SK-N-SH (cell line): Measurements from ENCODE around the gene CIDEA. TPM values are rescaled to one million over a fixed set of nuclear protein-coding genes. Genes with fewer than 3 reads are reported as not detected.

Experiments
- CTCF ChIA-PET: fragments of 300-600, 350-600 bp; formaldehyde crosslinking; extraction: SDS; loops from one replicate; lab custom pipeline; 2021; lab: Yijun Ruan, JAX
- POLR2A ChIA-PET: fragments of 350-600 bp; sonication (Branson Sonifier 250); formaldehyde crosslinking; extraction: SDS; loops from one replicate; lab custom pipeline; 2020; ENCODE audit warnings: antibody characterized with exemption, inconsistent platforms; lab: Yijun Ruan, JAX
- DNase-seq: peaks from one replicate; pipeline ENCODE4 v3.0.0; 2012
- H2AFZ ChIP-seq: fragments of 200-600 bp; sonication (generic); 2 replicates; pipeline ENCODE4 v1.8.1; 2016; ENCODE audit warnings: antibody characterized with exemption, mild to moderate bottlenecking, low read depth
- H3F3A ChIP-seq: fragments of 200-600 bp; sonication (generic); replicated peaks from 2 replicates; pipeline ENCODE3; 2016; ENCODE audit warnings: antibody characterized with exemption, mild to moderate bottlenecking; ENCODE audit not compliant: insufficient read depth
- H3K27ac ChIP-seq, 2 experiments: fragments of 200-500 bp in 1 of 2; fragments of 200-600 bp in 1 of 2; sonication (Bioruptor generic) in 1 of 2; sonication (generic), shearing (Covaris generic) in 1 of 2; 2 replicates each; pipeline versions ENCODE4 v1.5.1 to v1.6.1; 2014 to 2016; ENCODE audit warnings: low read depth in 2 of 2, inconsistent platforms in 1 of 2, low read length in 1 of 2, mild to moderate bottlenecking in 1 of 2, mixed read lengths in 1 of 2
- H3K27me3 ChIP-seq: fragments of 200-600 bp; sonication (generic), shearing (Covaris generic); 2 replicates; pipeline ENCODE4 v1.6.1; 2016; ENCODE audit warnings: mixed run types; ENCODE audit not compliant: insufficient read depth
- H3K36me3 ChIP-seq, 2 experiments: fragments of 200-500 bp in 1 of 2; fragments of 200-600 bp in 1 of 2; sonication (Bioruptor generic) in 1 of 2; sonication (generic) in 1 of 2; replicated peaks in 1 of 2; 2 replicates each; pipeline versions ENCODE3 to v1.5.1; 2014 to 2016; ENCODE audit warnings: low read length in 1 of 2, mild to moderate bottlenecking in 1 of 2; ENCODE audit not compliant: insufficient read depth in 2 of 2, control insufficient read depth in 1 of 2
- H3K4me1 ChIP-seq, 2 experiments: fragments of 200-500 bp in 1 of 2; fragments of 200-600 bp in 1 of 2; sonication (Bioruptor generic) in 1 of 2; sonication (generic), shearing (Covaris generic) in 1 of 2; 2 replicates each; pipeline versions ENCODE4 v1.5.1 to v1.6.1; 2014 to 2016; ENCODE audit warnings: low read depth in 1 of 2, low read length in 1 of 2, mixed run types in 1 of 2; ENCODE audit not compliant: insufficient read depth in 2 of 2, control insufficient read depth in 1 of 2
- H3K4me2 ChIP-seq: fragments of 200-600 bp; sonication (generic), shearing (Covaris generic); 2 replicates; pipeline ENCODE4 v1.6.1; 2017; ENCODE audit warnings: mixed run types
- H3K4me3 ChIP-seq, 2 experiments: fragments of 200-500 bp in 1 of 2; fragments of 200-600 bp in 1 of 2; sonication (Bioruptor generic) in 1 of 2; sonication (generic), shearing (Covaris generic) in 1 of 2; 2 replicates each; pipeline versions ENCODE4 v1.5.1 to v1.8.1; 2014 to 2016; ENCODE audit warnings: low read depth in 2 of 2, inconsistent platforms in 1 of 2, low read length in 1 of 2, mild to moderate bottlenecking in 1 of 2, mixed read lengths in 1 of 2, moderate library complexity in 1 of 2
- H3K79me2 ChIP-seq: fragments of 200-600 bp; sonication (generic); 2 replicates; pipeline ENCODE4 v1.8.1; 2017; ENCODE audit warnings: mild to moderate bottlenecking; ENCODE audit not compliant: insufficient read depth
- H3K9ac ChIP-seq: fragments of 200-600 bp; sonication (generic); 2 replicates; pipeline ENCODE4 v1.6.1; 2017; ENCODE audit warnings: mixed run types
- H3K9me2 ChIP-seq: fragments of 200-600 bp; sonication (generic); 2 replicates; pipeline ENCODE4 v1.6.1; 2017; ENCODE audit warnings: mixed run types
- H3K9me3 ChIP-seq: fragments of 200-600 bp; sonication (generic); 2 replicates; pipeline ENCODE4 v1.6.1; 2017; ENCODE audit warnings: mixed run types, mild to moderate bottlenecking, moderate library complexity
- H4K20me1 ChIP-seq: fragments of 200-600 bp; sonication (generic); 2 replicates; pipeline ENCODE4 v1.6.1; 2017; ENCODE audit warnings: mild to moderate bottlenecking, mixed run types; ENCODE audit not compliant: insufficient read depth
- EP300 ChIP-seq, 2 experiments: IDR thresholded peaks; 2 replicates each; pipeline versions ENCODE4 v1.4.0 to v1.6.1; 2012; ENCODE audit warnings: borderline replicate concordance in 1 of 2, low read depth in 1 of 2, low read length in 1 of 2
- EZH2phosphoT487 ChIP-seq: fragments of 200-600 bp; sonication (generic); IDR thresholded peaks from 2 replicates; pipeline ENCODE4 v1.6.1; 2017; ENCODE audit warnings: low read depth, mixed run types, mild to moderate bottlenecking, antibody characterized with exemption, moderate library complexity, borderline replicate concordance
- FOSL2 ChIP-seq: IDR thresholded peaks from 2 replicates; pipeline ENCODE4 v1.4.0; 2012; ENCODE audit warnings: low read depth, mild to moderate bottlenecking, moderate library complexity, borderline replicate concordance
- FOXJ3 ChIP-seq: sonication (generic); formaldehyde crosslinking; IDR thresholded peaks from 2 replicates; pipeline ENCODE4 v1.5.1; 2020; ENCODE audit warnings: mild to moderate bottlenecking, missing genetic modification reagents
- FOXM1 ChIP-seq: IDR thresholded peaks from 2 replicates; pipeline ENCODE4 v1.4.0; 2012; ENCODE audit warnings: low read depth, mild to moderate bottlenecking
- GABPA ChIP-seq: IDR thresholded peaks from 2 replicates; pipeline ENCODE4 v1.4.0; 2012; ENCODE audit warnings: low read depth, mild to moderate bottlenecking
- MEF2A ChIP-seq: IDR thresholded peaks from 2 replicates; pipeline ENCODE4 v1.4.0; 2012; ENCODE audit warnings: low read depth, borderline replicate concordance
- RCOR1 ChIP-seq: fragments of 150-350 bp; IDR thresholded peaks from 2 replicates; pipeline ENCODE4 v1.6.1; 2017; ENCODE audit warnings: antibody characterized with exemption, low read length
- RXRA ChIP-seq: IDR thresholded peaks from 2 replicates; pipeline ENCODE4 v1.4.0; 2012; ENCODE audit warnings: low read depth, mild to moderate bottlenecking, borderline replicate concordance
- SIN3A ChIP-seq: IDR thresholded peaks from 2 replicates; pipeline ENCODE4 v1.6.1; 2012; ENCODE audit warnings: low read depth, mild to moderate bottlenecking, low read length, moderate library complexity, borderline replicate concordance
- SMC3 ChIP-seq: IDR thresholded peaks from 2 replicates; pipeline ENCODE4 v1.6.1; 2012; ENCODE audit warnings: low read depth, low read length, improper control_type of control experiment
- WGBS: methylation state at CpG from one replicate; pipeline ENCODE4 v1.1.6; 2017; ENCODE audit warnings: low lambda C conversion rate; 5-methylcytosine and 5-hydroxymethylcytosine counted together
- polyA plus RNA-seq, 3 experiments: library from polyadenylated mRNA; depleted of rRNA; stranded (reverse); fragments of >200 nt; gene quantifications; 2 replicates each; pipeline ENCODE4 v1.2.3, GENCODE V29; 2012
- TF ChIP-seq, protein P1 (sequence below): fragments of 200-600 bp; sonication (generic); IDR thresholded peaks from 2 replicates; pipeline ENCODE4 v1.6.1; 2017; ENCODE audit warnings: antibody characterized with exemption, mild to moderate bottlenecking, moderate library complexity
- TF ChIP-seq, protein P2 (sequence below): IDR thresholded peaks from 2 replicates; pipeline ENCODE4 v1.6.1; 2012; ENCODE audit warnings: mild to moderate bottlenecking, low read depth, low read length, moderate library complexity
- TF ChIP-seq, protein P3 (sequence below): IDR thresholded peaks from 2 replicates; pipeline ENCODE4 v1.4.0; 2012; ENCODE audit warnings: low read depth, borderline replicate concordance
- TF ChIP-seq, protein P4 (sequence below): IDR thresholded peaks from 2 replicates; pipeline ENCODE4; 2012

The CIDEA gene
- polyA plus RNA-seq, 1 of the 3 experiments (the other 2 are of a cell fraction): not detected

DNA sequence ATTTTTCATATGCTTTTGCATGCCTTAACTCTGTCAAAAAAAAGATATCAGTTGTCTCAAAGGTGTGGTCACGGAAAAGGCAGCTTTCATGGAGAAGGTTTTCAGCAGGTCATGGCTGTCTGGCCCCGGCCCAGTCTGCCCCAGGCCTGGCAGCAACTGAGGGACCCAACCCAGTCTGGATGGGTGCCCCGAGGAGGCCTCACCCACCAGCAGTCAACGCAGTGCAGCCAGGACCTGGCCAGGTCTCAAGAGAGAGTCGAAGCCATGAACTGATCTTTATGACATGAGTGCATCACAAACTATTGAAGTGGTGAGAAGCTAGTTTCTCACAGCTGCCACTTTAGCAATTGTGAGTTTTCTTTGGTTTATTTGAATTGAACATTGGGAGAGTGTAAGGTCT is 61.8 kb downstream of the CIDEA start:
- H4K20me1 ChIP-seq: peaks cover 60% of the 10 kb centered on the region
- peaks cover 100% of the 10 kb centered on the region for H3K79me2 ChIP-seq
- no peaks in the 10 kb centered on the region for H3K9me2 ChIP-seq
- H2AFZ ChIP-seq: no peak overlapping the region
- H3K4me3 ChIP-seq: no peak overlapping the region
- H3F3A ChIP-seq: peaks cover 49% of the 10 kb centered on the region
- 80% methylated on average over 5 of the region's 5 CpGs for WGBS
- H3K9me3 ChIP-seq: peaks cover 14% of the 10 kb centered on the region
- no peak overlapping the region for H3K4me2 ChIP-seq
- H3K36me3 ChIP-seq: peaks cover 45 to 64% of the 10 kb centered on the region in 2 experiments
- H3K4me1 ChIP-seq: peaks cover 2 to 19% of the 10 kb centered on the region in 2 experiments; a peak in 3 of 4 replicates
- H3K27me3 ChIP-seq: no peaks in the 10 kb centered on the region
- H3K9ac ChIP-seq: no peak overlapping the region
- no peak for DNase-seq
- H3K27ac ChIP-seq: peak overlapping the region in 1 of 2 experiments; percentile 2; a peak in 1 of 4 replicates
- CTCF ChIA-PET: interaction anchor here (3.8 kb wide), 1 partner anchor 12 kb away, joined by 30 read pairs; no protein-coding TSS in a partner anchor
- POLR2A ChIA-PET: no interaction called here
- no peak for TF ChIP-seq FOXM1
- TF ChIP-seq, protein P1, sequence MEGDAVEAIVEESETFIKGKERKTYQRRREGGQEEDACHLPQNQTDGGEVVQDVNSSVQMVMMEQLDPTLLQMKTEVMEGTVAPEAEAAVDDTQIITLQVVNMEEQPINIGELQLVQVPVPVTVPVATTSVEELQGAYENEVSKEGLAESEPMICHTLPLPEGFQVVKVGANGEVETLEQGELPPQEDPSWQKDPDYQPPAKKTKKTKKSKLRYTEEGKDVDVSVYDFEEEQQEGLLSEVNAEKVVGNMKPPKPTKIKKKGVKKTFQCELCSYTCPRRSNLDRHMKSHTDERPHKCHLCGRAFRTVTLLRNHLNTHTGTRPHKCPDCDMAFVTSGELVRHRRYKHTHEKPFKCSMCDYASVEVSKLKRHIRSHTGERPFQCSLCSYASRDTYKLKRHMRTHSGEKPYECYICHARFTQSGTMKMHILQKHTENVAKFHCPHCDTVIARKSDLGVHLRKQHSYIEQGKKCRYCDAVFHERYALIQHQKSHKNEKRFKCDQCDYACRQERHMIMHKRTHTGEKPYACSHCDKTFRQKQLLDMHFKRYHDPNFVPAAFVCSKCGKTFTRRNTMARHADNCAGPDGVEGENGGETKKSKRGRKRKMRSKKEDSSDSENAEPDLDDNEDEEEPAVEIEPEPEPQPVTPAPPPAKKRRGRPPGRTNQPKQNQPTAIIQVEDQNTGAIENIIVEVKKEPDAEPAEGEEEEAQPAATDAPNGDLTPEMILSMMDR: no peak
- TF ChIP-seq MEF2A: no peak
- no peak for TF ChIP-seq GABPA
- TF ChIP-seq, all 33 proteins: peak for 0

DNA sequence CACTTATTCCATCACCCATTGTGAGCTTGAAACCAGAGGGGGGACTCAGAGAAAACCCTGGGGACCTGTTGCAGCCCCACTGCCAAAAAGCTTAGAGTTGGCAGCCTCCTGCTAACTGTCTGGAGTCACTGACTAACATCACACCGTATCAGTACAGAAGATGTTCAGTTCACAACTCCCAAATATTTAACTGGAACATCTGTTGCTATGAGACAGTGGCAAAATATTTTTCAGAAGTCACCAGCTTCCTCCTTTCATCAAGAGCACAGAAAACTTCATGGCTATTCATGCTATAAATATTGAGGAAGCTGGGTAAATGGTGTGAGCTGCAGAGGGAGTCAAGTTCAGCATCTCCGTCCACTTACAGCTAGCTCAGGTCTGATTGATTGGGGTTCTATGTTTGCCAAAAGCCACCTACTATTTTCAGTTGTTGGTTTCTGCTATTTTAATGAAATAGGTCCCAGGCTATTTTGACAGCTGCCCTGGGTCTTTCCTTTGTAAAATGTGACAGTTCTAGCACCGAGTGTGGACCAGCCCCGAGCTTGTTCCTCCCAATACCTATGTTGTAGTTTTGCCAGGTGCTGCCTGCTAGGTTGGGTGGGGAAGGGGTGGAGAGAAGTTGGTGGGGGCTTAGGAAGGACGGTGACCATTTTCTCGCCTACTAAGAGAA is 63.6 kb downstream of the CIDEA start:
- H4K20me1 ChIP-seq: peaks cover 71% of the 10 kb centered on the region

More for the DNA sequence above, 63.6 kb downstream of the CIDEA start:
- Histone ChIP-seq H2AFZ (no peak overlapping the region), H3K4me1 (peaks cover 2 to 19% of the 10 kb centered on the region in 2 experiments; a peak in 3 of 4 replicates), H3K9ac (no peak overlapping the region), H3F3A (peaks cover 49% of the 10 kb centered on the region), H3K79me2 (peaks cover 100% of the 10 kb centered on the region), H3K36me3 (peaks cover 48 to 62% of the 10 kb centered on the region in 2 experiments), H3K4me3 (no peak overlapping the region), H3K4me2 (no peak overlapping the region), H3K27ac (peak overlapping the region in 1 of 2 experiments; percentile 40; a peak in 2 of 4 replicates), H3K27me3 (no peaks in the 10 kb centered on the region), H3K9me3 (no peaks in the 10 kb centered on the region), H3K9me2 (no peaks in the 10 kb centered on the region)
- ChIA-PET POLR2A (no interaction called here), CTCF (interaction anchor here (3.0 kb wide), 1 partner anchor 10 kb away, joined by 24 read pairs; no protein-coding TSS in a partner anchor)
- TF ChIP-seq GABPA: no peak
- TF ChIP-seq, protein P2, sequence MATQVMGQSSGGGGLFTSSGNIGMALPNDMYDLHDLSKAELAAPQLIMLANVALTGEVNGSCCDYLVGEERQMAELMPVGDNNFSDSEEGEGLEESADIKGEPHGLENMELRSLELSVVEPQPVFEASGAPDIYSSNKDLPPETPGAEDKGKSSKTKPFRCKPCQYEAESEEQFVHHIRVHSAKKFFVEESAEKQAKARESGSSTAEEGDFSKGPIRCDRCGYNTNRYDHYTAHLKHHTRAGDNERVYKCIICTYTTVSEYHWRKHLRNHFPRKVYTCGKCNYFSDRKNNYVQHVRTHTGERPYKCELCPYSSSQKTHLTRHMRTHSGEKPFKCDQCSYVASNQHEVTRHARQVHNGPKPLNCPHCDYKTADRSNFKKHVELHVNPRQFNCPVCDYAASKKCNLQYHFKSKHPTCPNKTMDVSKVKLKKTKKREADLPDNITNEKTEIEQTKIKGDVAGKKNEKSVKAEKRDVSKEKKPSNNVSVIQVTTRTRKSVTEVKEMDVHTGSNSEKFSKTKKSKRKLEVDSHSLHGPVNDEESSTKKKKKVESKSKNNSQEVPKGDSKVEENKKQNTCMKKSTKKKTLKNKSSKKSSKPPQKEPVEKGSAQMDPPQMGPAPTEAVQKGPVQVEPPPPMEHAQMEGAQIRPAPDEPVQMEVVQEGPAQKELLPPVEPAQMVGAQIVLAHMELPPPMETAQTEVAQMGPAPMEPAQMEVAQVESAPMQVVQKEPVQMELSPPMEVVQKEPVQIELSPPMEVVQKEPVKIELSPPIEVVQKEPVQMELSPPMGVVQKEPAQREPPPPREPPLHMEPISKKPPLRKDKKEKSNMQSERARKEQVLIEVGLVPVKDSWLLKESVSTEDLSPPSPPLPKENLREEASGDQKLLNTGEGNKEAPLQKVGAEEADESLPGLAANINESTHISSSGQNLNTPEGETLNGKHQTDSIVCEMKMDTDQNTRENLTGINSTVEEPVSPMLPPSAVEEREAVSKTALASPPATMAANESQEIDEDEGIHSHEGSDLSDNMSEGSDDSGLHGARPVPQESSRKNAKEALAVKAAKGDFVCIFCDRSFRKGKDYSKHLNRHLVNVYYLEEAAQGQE: no peak
- TF ChIP-seq, protein P3, sequence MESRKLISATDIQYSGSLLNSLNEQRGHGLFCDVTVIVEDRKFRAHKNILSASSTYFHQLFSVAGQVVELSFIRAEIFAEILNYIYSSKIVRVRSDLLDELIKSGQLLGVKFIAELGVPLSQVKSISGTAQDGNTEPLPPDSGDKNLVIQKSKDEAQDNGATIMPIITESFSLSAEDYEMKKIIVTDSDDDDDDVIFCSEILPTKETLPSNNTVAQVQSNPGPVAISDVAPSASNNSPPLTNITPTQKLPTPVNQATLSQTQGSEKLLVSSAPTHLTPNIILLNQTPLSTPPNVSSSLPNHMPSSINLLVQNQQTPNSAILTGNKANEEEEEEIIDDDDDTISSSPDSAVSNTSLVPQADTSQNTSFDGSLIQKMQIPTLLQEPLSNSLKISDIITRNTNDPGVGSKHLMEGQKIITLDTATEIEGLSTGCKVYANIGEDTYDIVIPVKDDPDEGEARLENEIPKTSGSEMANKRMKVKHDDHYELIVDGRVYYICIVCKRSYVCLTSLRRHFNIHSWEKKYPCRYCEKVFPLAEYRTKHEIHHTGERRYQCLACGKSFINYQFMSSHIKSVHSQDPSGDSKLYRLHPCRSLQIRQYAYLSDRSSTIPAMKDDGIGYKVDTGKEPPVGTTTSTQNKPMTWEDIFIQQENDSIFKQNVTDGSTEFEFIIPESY: no peak
- no peak for TF ChIP-seq RXRA
- no peak for TF ChIP-seq SIN3A
- TF ChIP-seq RCOR1: no peak
- no peak for TF ChIP-seq EZH2phosphoT487
- no peak for TF ChIP-seq EP300 (IDR thresholded peaks at IDR 0.05; ENCODE audit: borderline replicate concordance in 1 of 2, low read depth in 1 of 2, low read length in 1 of 2)
- TF ChIP-seq FOXJ3: no peak
- no peak for TF ChIP-seq FOXM1
- TF ChIP-seq FOSL2: no peak
- TF ChIP-seq SMC3: no peak
- TF ChIP-seq, protein P4, sequence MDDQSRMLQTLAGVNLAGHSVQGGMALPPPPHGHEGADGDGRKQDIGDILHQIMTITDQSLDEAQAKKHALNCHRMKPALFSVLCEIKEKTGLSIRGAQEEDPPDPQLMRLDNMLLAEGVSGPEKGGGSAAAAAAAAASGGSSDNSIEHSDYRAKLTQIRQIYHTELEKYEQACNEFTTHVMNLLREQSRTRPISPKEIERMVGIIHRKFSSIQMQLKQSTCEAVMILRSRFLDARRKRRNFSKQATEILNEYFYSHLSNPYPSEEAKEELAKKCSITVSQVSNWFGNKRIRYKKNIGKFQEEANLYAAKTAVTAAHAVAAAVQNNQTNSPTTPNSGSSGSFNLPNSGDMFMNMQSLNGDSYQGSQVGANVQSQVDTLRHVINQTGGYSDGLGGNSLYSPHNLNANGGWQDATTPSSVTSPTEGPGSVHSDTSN: no peak
- no peak for DNase-seq
- WGBS: 74% methylated on average over 6 of the region's 6 CpGs
